ENCODE results near the gene UBAC1. TPM values are rescaled to one million over a fixed set of nuclear protein-coding genes. Genes with fewer than 3 reads are reported as not detected.
"Not testable (repeated sequence)": the region's sequence is repeated elsewhere in the genome, so short reads cannot be mapped to it uniquely, and the experiment has no call there.

UBAC1 gene
- polyA plus RNA-seq, 3 donors = 26.1 to 29.5 (median 28.3) TPM

GRCh38 chr9:135925496-135926133, 35.6 kb downstream of the UBAC1 start:
- DNase-seq (ENCODE audit: low read depth in 3 of 3, low spot score in 2 of 3) = no peak

- DNase-seq (ENCODE audit: low read depth in 3 of 3, low spot score in 2 of 3) = no peak
Measured at GRCh38 chr9:135924628-135925338, 36.4 kb downstream of the UBAC1 start.

- DNase-seq (ENCODE audit: low read depth in 3 of 3, low spot score in 2 of 3) = no peak
Measured at GRCh38 chr9:135923508-135923907, 37.7 kb downstream of the UBAC1 start.

- DNase-seq (ENCODE audit: low read depth in 3 of 3, low spot score in 2 of 3) = no peak
Measured at GRCh38 chr9:135921749-135922310, 39.3 kb downstream of the UBAC1 start.

- DNase-seq (ENCODE audit: low read depth in 3 of 3, low spot score in 2 of 3) = no peak
Measured at GRCh38 chr9:135920973-135921585, 40.1 kb downstream of the UBAC1 start.

- no peak for DNase-seq (ENCODE audit: low read depth in 3 of 3, low spot score in 2 of 3)
Measured at GRCh38 chr9:135920256-135920930, 40.8 kb downstream of the UBAC1 start.

GRCh38 chr9:135919318-135919890, 41.8 kb downstream of the UBAC1 start:
- DNase-seq (ENCODE audit: low read depth in 3 of 3, low spot score in 2 of 3) = no peak

GRCh38 chr9:135916227-135916626, 44.9 kb downstream of the UBAC1 start:
- not testable (repeated sequence) for DNase-seq (ENCODE audit: low read depth in 3 of 3, low spot score in 2 of 3)

GRCh38 chr9:135914921-135915320, 46.3 kb downstream of the UBAC1 start:
- no peak for DNase-seq (ENCODE audit: low read depth in 3 of 3, low spot score in 2 of 3)

GRCh38 chr9:135911233-135911632, 49.9 kb downstream of the UBAC1 start:
- not testable (repeated sequence) for DNase-seq (ENCODE audit: low read depth in 3 of 3, low spot score in 2 of 3)

- DNase-seq (ENCODE audit: low read depth in 3 of 3, low spot score in 2 of 3) = no peak
Measured at GRCh38 chr9:135910757-135911156, 50.4 kb downstream of the UBAC1 start.

GRCh38 chr9:135910216-135910615, 51.0 kb downstream of the UBAC1 start:
- no peak for DNase-seq (ENCODE audit: low read depth in 3 of 3, low spot score in 2 of 3)

- DNase-seq (ENCODE audit: low read depth in 3 of 3, low spot score in 2 of 3) = no peak
Measured at GRCh38 chr9:135909371-135909770, 51.8 kb downstream of the UBAC1 start.

- no peak for DNase-seq (ENCODE audit: low read depth in 3 of 3, low spot score in 2 of 3)
Measured at GRCh38 chr9:135908754-135909204, 52.4 kb downstream of the UBAC1 start.

GRCh38 chr9:135908093-135908753, 53.0 kb downstream of the UBAC1 start:
- DNase-seq (ENCODE audit: low read depth in 3 of 3, low spot score in 2 of 3) = no peak

- DNase-seq (ENCODE audit: low read depth in 3 of 3, low spot score in 2 of 3) = peak; percentile 74 to 84 (median 81)
Measured at GRCh38 chr9:135907431-135908092, 53.6 kb downstream of the UBAC1 start, which contains the start of gene CAMSAP1. Gene CAMSAP1 (minus strand): TSS chr9:135907546. CDS start chr9:135907159, 387 bp downstream.

- DNase-seq (ENCODE audit: low read depth in 3 of 3, low spot score in 2 of 3) = no peak
Measured at GRCh38 chr9:135907006-135907430, 54.2 kb downstream of the UBAC1 start.

- no peak for DNase-seq (ENCODE audit: low read depth in 3 of 3, low spot score in 2 of 3)
Measured at GRCh38 chr9:135906291-135907005, 54.7 kb downstream of the UBAC1 start.

All from right renal cortex interstitium (tissue), 3 donors.